GM19025 (cell line): ENCODE data around the gene DLG2.

Experiments used
- ATAC-seq: cut with Tn5 transposase; IDR thresholded peaks from one replicate; pipeline ENCODE4 v1.9.1; 2021; ENCODE audit warnings: mild to moderate bottlenecking, low read depth, moderate library complexity; ENCODE audit not compliant: unreplicated experiment

Gene DLG2

GRCh38 chr11:84264066-84264465 is 1363.1 kb downstream of the DLG2 start:
- no peak for ATAC-seq

DNA sequence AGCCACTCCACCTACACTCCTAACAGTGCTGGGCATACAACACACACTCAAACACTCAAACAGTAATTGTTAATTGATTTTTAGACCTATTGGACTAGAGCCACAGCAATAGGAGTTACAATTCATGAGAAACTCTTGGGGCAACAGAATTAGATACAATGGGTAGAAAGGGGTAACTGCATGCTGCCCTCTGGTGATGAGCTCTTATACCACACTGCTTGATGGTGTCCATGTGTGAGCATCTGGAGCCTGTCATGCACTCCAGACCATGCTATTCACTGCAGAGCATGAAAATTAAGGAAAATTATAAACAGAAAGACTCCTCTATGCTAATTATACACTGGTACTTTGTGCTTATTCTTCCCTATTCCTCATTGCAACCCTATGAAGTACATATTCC is 1365.4 kb downstream of the DLG2 start:
- ATAC-seq = no peak

DNA sequence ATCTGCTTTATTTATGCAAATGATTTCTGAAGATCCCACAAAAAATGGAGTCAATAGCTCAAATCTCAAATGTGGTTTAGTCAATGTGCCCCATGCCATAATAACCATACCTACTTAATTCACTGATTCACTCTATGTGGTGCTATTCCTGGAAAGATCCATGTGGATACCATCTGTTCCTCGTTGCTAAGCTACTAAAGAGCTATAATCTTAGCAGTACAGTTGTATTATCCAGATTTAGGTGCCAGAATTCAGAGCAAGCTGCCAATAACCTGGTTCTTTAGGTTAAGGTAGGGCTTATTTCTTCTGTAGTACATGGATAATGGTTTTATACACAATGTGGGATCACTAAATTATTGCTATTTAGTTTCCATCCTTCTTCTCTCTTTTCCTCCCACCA is 1366.3 kb downstream of the DLG2 start:
- no peak for ATAC-seq

DNA sequence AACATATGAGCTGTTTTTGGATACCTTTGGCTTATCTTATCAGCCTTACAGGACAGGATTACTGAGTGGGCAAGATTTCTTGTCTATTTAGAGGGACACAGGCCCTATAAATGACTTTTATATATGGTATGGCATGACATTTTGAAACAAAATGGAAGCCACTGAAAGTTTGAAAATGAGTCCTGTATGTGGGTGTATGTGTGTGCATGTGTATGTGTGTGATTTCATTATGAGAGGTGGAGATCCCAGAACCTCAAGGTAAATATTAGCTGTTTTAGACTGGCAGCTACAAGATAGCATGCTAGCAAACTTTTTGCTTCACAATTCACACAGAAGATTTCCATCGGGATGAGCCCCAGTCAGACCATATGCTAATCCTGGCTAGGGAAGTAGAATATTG is 1370.5 kb downstream of the DLG2 start:
- no peak for ATAC-seq

- ATAC-seq = no peak
These were observed 1371.7 kb downstream of the DLG2 start for GRCh38 chr11:84255483-84255882.

DNA sequence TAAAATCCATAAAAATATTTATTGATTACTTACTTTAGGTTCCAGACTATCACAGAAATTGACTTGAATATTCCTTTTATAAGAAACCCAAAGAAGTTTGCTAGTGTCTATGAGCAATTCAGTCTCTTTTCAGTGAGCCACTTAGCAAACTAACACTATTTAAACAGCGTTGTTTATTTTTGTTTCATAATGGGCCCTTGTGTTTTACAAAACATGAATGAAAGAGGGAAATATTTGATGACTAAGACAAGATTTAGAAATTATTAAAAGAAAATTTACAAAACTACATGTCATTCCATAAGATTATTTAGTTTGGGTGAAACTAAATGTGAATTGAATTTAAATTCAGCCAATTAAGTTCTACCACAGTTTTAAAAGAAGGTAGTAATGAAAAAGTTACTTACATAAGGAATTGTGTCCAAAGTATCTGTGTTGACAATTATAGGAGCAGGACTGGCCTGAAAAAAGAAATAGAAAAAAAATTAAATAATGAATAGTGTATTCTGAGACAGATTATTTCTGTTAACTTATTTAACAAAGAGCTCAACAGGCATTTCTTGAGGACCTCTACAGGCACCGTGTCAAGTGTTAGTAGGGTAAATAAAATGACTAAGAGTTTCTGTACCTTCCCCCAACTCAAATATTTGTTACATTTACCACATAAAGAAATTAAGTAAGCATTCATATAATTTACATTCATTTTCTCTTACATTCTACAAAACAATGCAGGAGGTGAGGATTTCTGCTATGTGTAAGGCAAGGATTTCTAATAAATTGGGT is 1376.1 kb downstream of the DLG2 start:
- ATAC-seq = no peak

DNA sequence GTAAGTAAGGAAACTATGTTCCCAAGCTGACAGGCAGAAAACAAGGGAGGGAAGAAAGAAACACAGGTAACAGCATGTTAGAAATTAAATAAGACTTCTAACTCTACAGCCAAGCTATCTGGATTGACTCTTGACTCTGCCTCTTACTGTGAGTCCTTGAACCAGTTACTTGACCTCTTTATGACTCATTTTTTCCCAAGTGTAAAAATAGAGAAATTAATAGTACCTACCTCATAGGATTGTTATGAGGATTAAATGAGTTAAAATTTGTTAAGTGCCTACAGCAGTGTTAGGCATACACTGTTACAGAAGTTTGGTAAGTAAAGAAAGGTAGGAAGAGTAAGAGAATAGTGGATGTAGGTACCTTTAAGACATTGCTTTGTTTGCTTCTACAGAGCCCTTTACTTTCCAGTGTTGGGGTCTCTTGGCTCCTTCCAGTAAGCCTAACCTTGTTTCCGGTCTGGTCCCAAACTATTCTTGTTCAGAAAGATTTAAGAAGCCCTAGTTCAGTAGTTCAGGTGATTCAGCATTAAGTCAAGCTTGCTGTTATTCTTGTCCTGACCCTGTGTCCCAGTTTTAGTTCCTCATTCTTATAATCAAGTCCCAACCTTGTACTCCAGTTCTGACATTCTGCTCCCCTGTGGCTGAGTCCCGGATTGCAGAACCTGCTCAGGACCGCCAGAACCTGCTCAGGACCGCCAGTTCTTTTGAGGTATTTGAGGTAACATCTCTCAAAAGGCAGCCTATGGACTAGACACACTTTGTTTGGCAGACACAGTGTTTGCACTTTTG is 1377.6 kb downstream of the DLG2 start:
- no peak for ATAC-seq

DNA sequence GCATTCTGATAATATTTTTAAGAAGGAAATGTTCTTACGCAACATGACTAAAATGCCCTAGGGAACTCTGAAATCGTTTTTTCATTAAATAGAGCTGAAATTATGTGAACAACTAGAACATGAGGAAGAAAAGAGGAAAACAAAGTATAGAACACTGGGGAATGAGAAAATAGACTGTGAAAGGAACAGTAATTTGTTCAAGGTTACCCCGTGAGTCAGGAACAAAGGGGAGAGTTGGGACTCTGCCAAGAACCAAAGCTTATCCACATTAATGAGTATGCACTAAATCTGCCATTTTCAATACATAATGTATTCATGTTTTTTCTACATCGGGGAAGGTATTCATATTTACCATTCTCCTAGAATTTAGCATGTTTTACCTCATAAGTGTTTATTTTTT is 1379.2 kb downstream of the DLG2 start:
- no peak for ATAC-seq

GRCh38 chr11:84247129-84247528 is 1380.0 kb downstream of the DLG2 start:
- ATAC-seq = no peak

DNA sequence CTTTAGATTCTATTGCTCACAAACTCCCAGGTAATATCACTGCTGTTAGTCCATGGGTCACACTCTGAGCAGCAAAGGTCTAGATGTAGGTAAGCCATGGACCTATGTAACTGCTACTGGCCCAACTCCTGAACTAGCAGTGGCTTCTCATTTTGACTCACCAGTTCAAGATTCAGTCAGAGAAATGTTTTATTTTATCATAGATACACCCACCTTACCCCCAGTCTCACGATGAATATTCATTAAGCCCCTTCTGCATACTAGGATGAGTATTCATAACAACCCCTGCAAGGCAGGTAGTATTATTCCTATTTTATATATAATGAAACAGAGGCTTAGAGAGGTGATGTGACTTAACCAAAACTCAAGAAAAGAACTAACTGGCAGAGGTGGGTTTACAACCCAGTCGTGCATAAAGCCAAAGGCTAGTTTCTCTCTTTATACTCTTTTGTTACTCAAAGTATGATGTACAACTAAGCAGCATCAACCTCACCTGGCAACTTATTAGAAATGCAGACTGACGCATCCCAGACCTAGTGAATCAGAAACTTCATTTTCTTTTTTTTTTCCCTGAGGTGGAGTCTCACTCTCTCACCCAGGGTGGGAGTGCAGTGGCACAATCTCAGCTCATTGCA is 1383.4 kb downstream of the DLG2 start:
- no peak for ATAC-seq

DNA sequence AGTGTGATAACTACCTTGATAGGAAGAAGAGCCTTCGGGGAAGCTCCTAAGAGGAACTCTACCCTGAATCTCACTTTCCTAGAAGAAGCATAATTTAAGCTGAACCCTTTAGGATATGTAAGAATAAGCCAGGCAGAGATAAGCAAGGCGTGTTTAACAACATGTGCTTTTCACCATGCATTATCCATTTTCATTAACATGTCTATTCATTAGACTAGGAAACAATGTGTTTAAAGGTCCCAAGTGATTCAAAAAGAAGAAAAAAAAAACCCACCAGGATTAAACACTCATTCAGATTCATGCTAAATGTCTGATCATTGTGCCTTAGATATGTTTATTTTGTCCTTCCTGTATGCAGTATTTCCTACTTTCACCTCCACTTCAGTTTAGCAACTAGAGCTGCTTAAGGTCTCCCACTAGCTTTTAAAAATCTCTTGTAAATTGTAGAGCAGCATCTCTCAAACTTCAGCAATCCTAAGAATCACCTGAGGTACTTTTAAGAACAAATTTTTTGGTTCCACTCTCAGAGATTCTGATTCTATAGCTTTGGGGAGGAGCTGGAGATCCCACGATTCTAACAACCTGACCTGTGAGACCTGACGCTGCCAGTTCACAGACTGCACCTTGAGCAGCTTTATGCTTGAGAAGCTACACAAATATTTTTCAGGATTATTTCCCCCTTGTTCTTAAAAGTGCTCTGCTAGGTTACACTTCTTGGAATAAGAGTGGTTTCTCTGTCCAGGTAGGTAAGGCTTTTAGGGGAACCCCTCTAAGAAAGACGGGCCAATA is 1385.6 kb downstream of the DLG2 start:
- no peak for ATAC-seq

DNA sequence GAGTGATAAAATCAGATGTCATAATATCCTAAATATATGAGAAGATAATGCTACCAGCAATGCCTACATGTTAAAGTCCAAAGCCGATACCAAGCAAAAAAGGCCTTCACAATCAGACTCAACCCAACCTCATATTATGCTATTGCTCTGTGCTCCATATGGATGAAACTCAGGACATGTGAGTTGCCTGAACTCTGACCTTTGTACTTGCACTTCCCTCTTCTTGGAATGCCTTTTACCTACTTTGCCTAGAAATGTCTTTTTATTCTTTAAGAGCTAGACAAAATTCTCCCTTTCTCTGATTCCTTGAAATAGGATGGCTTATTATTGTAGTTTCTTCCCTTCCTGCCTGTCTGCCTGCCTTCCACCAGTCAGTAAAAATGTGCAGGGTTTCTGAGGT is 1386.3 kb downstream of the DLG2 start:
- no peak for ATAC-seq

DNA sequence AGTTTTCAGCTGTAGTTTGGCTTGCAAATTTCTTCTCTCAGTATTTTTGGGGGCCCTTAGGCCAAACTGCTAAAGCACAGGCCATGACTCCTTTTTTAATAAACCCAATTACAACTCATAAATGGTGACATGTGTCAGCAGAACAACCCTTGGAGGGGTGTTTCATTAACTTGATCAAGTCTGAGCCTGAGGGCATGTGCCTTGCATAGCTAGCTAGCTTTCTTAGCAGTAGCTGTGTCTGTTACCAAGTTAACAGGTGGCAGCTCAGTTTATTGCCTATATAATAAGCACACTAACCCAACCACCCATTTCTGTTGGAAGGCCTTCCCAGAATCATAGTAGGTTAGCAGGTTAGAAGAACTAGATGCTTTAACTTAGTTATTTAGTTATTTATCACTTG is 1390.7 kb downstream of the DLG2 start:
- ATAC-seq = no peak

DNA sequence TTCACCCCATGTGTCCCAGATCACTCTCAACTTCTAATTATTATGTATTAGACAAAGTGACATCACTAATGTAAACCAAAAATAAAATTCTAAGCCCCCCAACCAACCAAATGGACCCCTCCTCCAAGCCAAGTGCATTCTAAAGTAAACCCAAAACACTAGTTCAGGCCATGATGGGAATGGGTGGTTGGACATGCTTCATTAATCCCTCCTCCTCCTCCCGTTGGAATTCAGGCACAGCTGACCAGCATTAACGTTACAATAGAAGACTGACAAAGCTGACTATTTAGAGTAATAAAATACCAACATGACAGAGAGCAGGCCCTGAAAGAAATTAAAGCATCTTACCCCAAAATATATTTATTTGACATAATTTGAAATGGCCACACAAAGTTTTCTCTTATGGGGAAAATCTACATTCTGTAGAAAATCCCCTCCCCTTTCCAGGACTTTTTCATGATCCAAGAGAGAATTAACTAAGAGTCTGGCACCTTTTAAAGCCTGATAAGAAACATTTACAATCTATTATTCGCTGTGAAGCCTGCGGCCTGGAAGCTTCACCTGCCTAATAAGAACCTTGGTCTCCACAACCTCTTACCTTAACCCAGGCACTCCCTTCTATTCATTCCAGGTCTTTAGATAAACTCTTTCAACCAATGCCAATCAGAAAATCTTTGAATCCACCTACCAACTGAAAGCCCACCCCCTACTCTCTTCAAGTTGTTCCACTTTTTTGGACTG is 1392.5 kb downstream of the DLG2 start:
- no peak for ATAC-seq

GRCh38 chr11:84234011-84234410 is 1393.1 kb downstream of the DLG2 start:
- ATAC-seq = no peak

DNA sequence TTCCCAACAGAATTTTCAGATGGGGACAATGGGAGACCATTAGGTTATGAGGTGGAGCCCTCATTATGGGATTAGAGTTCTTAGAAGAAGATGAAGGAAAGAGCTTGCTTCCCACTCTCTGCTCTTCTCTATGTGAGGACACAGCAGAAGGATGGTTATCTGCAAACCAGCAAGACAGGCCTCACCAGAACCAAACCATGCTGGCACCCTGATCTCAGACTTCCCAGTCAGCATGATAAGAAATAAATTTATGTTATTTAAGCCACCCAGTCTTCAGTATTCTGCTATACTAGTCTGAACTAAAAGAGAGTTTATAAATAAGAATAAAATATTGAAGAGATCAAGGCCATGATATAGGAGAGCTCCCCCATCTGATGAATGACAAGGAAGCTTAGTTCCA is 1394.6 kb downstream of the DLG2 start:
- no peak for ATAC-seq

- no peak for ATAC-seq
These were observed 1396.7 kb downstream of the DLG2 start for GRCh38 chr11:84230402-84230801.

DNA sequence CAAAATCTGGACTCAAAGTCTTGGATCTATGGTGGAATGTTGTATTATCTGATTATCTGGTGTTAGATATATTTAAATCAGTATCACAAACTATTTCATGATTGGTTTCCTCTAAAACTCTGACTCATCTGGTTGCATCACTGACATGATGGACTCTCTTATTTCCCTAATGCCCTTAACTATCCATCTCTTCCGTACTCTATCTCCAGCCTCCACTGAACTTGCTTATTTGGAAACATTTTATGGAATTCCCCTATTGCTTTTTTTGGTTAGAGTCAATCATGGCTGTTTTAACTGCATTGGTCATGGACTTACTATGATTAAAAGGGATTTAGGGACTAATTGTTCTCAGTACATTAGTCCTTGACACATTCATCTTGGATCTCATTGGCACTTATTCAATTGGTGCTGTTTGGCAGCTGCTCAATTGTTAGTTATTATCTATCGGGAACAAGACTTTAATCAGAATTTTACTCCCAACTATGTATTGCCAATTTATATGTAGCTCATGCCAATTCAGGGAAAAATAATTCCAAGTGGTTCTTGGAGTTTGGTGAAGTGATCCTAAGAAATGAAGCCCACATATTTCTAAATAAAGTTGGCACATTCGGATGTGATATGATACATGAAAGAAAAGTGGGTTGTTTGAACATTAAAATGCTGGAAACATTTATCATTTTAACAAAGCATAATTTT is 1399.0 kb downstream of the DLG2 start:
- no peak for ATAC-seq

DNA sequence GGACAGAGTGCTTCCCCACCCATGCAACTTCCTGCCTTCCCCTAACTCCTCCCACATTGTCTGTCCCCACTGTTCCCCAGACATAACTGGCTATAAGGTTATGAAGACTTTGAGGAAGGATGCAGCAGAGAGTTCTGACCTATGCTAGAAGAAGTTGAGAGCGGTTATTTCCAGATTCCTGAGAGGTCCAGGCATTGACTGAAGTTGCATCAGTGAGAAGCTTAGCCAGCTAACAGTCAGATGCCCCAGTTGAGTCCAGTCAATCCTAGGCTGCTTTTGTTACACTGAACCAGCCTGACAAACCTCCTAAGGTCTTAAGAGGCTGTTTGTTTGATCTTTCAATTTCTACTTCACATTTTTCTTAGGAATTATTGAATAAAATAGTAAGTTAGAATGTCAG is 1403.1 kb downstream of the DLG2 start:
- no peak for ATAC-seq

DNA sequence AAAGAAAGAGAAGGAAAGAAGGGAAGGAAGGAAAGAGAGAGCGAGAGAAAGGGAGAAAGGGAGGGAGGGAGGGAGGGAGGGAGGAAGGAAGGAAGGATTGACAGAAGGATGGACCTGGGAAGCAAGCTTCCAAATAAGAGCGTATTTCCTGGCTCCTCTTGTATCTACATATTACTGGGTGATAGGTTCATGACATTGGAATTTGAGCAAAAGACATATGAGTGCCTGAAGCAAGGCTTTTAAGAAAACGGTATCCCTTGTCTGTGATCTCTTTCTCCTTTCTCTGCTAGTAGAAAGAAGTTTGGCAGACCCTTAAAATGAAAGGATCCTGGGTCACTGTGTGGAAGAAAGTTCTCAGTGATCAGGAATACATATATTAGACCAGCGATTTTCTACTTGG is 1408.8 kb downstream of the DLG2 start:
- ATAC-seq = no peak
